Muscle layer of duodenum (tissue), 2 donors: Measurements from ENCODE around the gene TMEM30A.

Experiments
- H3K27ac ChIP-seq: one replicate; pipeline ENCODE4 v1.7.0; 2013; ENCODE audit warnings: mild to moderate bottlenecking, low read length
- H3K27me3 ChIP-seq: one replicate; pipeline ENCODE4 v1.7.0; 2013; ENCODE audit warnings: low read depth, mild to moderate bottlenecking, control low read depth, low read length
- H3K36me3 ChIP-seq, 2 donors: one replicate each; pipeline ENCODE4 v1.7.0; 2013; ENCODE audit warnings: low read length in 2 of 2, control low read depth in 1 of 2, mild to moderate bottlenecking in 1 of 2; ENCODE audit not compliant: insufficient read depth in 2 of 2, control insufficient read depth in 1 of 2
- H3K4me1 ChIP-seq, 2 donors: one replicate each; pipeline ENCODE4 v1.7.0; 2013; ENCODE audit warnings: low read length in 2 of 2, mild to moderate bottlenecking in 2 of 2, control low read depth in 1 of 2, moderate library complexity in 1 of 2; ENCODE audit not compliant: insufficient read depth in 2 of 2, control insufficient read depth in 1 of 2
- H3K4me3 ChIP-seq, 2 donors: one replicate each; pipeline ENCODE4 v1.7.0; 2013; ENCODE audit warnings: low read length in 2 of 2, low read depth in 1 of 2, mild to moderate bottlenecking in 1 of 2
- H3K9me3 ChIP-seq, 2 donors: one replicate each; pipeline ENCODE4 v1.7.0; 2013; ENCODE audit warnings: low read length in 2 of 2, control low read depth in 1 of 2, mild to moderate bottlenecking in 1 of 2; ENCODE audit not compliant: control insufficient read depth in 1 of 2
- donor health status: healthy.

TMEM30A gene

GRCh38 chr6:75307364-75308004 is 22.9 kb upstream of the TMEM30A start:
- no peaks in the 10 kb centered on the region for H3K36me3 ChIP-seq
- H3K4me1 ChIP-seq, result no peaks in the 10 kb centered on the region
- no peak overlapping the region for H3K27ac ChIP-seq
- H3K9me3 ChIP-seq, result no peaks in the 10 kb centered on the region
- no peaks in the 10 kb centered on the region for H3K27me3 ChIP-seq
- H3K4me3 ChIP-seq, result no peak overlapping the region

- Histone ChIP-seq H3K4me1 (no peaks in the 10 kb centered on the region), H3K4me3 (no peak overlapping the region), H3K27me3 (no peaks in the 10 kb centered on the region), H3K27ac (no peak overlapping the region), H3K9me3 (no peaks in the 10 kb centered on the region), H3K36me3 (no peaks in the 10 kb centered on the region)
Measured at GRCh38 chr6:75306064-75306463, 21.5 kb upstream of the TMEM30A start.

- no peak overlapping the region for H3K27ac ChIP-seq
- no peak overlapping the region for H3K4me3 ChIP-seq
- H3K36me3 ChIP-seq, result no peaks in the 10 kb centered on the region
- H3K27me3 ChIP-seq, result no peaks in the 10 kb centered on the region
- H3K9me3 ChIP-seq, result no peaks in the 10 kb centered on the region
- peaks cover 0 to 2% of the 10 kb centered on the region in 2 donors for H3K4me1 ChIP-seq
Measured at GRCh38 chr6:75305573-75305972, 21.0 kb upstream of the TMEM30A start.

GRCh38 chr6:75302280-75302679 is 17.7 kb upstream of the TMEM30A start:
- Histone ChIP-seq H3K36me3 (no peaks in the 10 kb centered on the region), H3K4me1 (peaks cover 0 to 12% of the 10 kb centered on the region in 2 donors), H3K27me3 (no peaks in the 10 kb centered on the region), H3K27ac (no peak overlapping the region), H3K4me3 (no peak overlapping the region), H3K9me3 (no peaks in the 10 kb centered on the region)

GRCh38 chr6:75301537-75301936 is 16.9 kb upstream of the TMEM30A start:
- Histone ChIP-seq H3K4me1 (peaks cover 0 to 12% of the 10 kb centered on the region in 2 donors), H3K4me3 (no peak overlapping the region), H3K27me3 (no peaks in the 10 kb centered on the region), H3K27ac (no peak overlapping the region), H3K9me3 (no peaks in the 10 kb centered on the region), H3K36me3 (no peaks in the 10 kb centered on the region)

GRCh38 chr6:75301088-75301487 is 16.5 kb upstream of the TMEM30A start:
- no peaks in the 10 kb centered on the region for H3K27me3 ChIP-seq
- no peaks in the 10 kb centered on the region for H3K9me3 ChIP-seq
- H3K27ac ChIP-seq, result no peak overlapping the region
- H3K36me3 ChIP-seq, result no peaks in the 10 kb centered on the region
- H3K4me1 ChIP-seq, result peaks cover 0 to 12% of the 10 kb centered on the region in 2 donors
- H3K4me3 ChIP-seq, result no peak overlapping the region

- no peaks in the 10 kb centered on the region for H3K36me3 ChIP-seq
- no peak overlapping the region for H3K4me3 ChIP-seq
- no peaks in the 10 kb centered on the region for H3K9me3 ChIP-seq
- peaks cover 0 to 12% of the 10 kb centered on the region in 2 donors for H3K4me1 ChIP-seq
- no peak overlapping the region for H3K27ac ChIP-seq
- H3K27me3 ChIP-seq, result no peaks in the 10 kb centered on the region
Measured at GRCh38 chr6:75300531-75300855, 15.9 kb upstream of the TMEM30A start.

- Histone ChIP-seq H3K27me3 (no peaks in the 10 kb centered on the region), H3K36me3 (no peaks in the 10 kb centered on the region), H3K4me3 (no peak overlapping the region), H3K4me1 (peaks cover 0 to 12% of the 10 kb centered on the region in 2 donors), H3K27ac (no peak overlapping the region), H3K9me3 (no peaks in the 10 kb centered on the region)
Measured at GRCh38 chr6:75299801-75300530, 15.4 kb upstream of the TMEM30A start.

- H3K9me3 ChIP-seq, result no peaks in the 10 kb centered on the region
- no peaks in the 10 kb centered on the region for H3K36me3 ChIP-seq
- no peaks in the 10 kb centered on the region for H3K27me3 ChIP-seq
- H3K4me3 ChIP-seq, result no peak overlapping the region
- H3K4me1 ChIP-seq, result peaks cover 0 to 12% of the 10 kb centered on the region in 2 donors
- H3K27ac ChIP-seq, result no peak overlapping the region
Measured at GRCh38 chr6:75296811-75297779, 12.5 kb upstream of the TMEM30A start.

GRCh38 chr6:75292555-75292954 is 8.0 kb upstream of the TMEM30A start:
- no peaks in the 10 kb centered on the region for H3K9me3 ChIP-seq
- H3K27me3 ChIP-seq, result no peaks in the 10 kb centered on the region
- no peaks in the 10 kb centered on the region for H3K4me1 ChIP-seq
- H3K4me3 ChIP-seq, result no peak overlapping the region
- no peak overlapping the region for H3K27ac ChIP-seq
- H3K36me3 ChIP-seq, result no peaks in the 10 kb centered on the region

GRCh38 chr6:75291744-75292143 is 7.2 kb upstream of the TMEM30A start:
- no peaks in the 10 kb centered on the region for H3K4me1 ChIP-seq
- no peak overlapping the region for H3K27ac ChIP-seq
- H3K27me3 ChIP-seq, result no peaks in the 10 kb centered on the region
- H3K36me3 ChIP-seq, result no peaks in the 10 kb centered on the region
- no peak overlapping the region for H3K4me3 ChIP-seq
- H3K9me3 ChIP-seq, result no peaks in the 10 kb centered on the region
